Gastrocnemius medialis (tissue), 4 donors: ENCODE results near the gene ZXDC.

Source experiments
- POLR2A ChIP-seq, 2 donors: fragments of 450-650 bp; IDR thresholded peaks; one replicate each; pipeline ENCODE4 v1.6.1; 2017; ENCODE audit warnings: antibody characterized with exemption in 2 of 2, mild to moderate bottlenecking in 2 of 2, moderate library complexity in 2 of 2
- TF ChIP-seq, protein P1 (sequence below), 5 experiments: fragments of 450-650 bp in 3 of 5; fragments of 200-600 bp in 2 of 5; sonication (generic) in 2 of 5; IDR thresholded peaks in 4 of 5; conservative IDR thresholded peaks in 1 of 5; 1 replicate in 4 of 5; 2 replicates in 1 of 5; pipeline ENCODE4 v1.5.1; 2016 to 2019; ENCODE audit warnings: antibody characterized with exemption in 5 of 5, mild to moderate bottlenecking in 3 of 5, moderate library complexity in 3 of 5

DNA sequence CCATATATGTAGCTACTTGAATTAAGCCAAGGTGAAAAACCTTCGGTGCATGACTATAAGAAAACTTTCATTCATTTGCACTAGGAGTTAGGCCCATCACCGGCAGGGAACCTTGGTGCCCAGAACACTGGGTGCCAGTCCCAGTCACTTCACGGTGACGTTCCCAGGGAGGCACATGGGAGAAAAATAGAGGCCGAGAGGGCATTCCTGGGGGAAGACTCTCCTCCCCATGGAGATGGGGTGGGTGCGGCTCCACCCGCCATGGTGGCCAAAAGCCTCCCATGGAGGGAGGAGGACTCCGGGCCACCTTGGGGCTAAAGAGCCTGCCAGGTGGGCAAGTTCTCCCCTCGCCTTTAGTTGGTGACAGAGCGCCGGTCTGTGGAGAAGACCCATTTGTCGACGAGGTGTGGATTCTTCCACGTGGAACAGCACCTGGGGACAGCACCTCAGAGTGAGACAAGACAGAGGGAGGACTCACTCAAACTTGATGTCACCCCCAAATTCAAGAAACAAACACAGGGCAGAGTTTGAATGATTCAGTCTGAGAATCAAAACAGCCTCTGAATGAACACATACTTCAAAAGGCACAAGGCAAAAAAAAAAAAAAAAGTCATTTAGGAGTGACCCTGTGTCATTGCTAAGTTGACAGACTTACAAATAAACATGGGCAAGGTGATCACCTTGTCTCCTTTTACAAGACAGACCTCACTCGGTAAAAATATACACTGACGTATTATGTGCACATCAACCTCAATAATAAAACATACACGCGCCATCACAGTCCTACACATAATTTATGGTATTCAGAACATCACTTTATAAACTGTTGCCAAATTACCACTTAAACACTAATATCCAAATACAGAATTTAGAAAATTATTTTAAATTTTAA, 38.6 kb downstream of the ZXDC start:
- TF ChIP-seq, protein P1, sequence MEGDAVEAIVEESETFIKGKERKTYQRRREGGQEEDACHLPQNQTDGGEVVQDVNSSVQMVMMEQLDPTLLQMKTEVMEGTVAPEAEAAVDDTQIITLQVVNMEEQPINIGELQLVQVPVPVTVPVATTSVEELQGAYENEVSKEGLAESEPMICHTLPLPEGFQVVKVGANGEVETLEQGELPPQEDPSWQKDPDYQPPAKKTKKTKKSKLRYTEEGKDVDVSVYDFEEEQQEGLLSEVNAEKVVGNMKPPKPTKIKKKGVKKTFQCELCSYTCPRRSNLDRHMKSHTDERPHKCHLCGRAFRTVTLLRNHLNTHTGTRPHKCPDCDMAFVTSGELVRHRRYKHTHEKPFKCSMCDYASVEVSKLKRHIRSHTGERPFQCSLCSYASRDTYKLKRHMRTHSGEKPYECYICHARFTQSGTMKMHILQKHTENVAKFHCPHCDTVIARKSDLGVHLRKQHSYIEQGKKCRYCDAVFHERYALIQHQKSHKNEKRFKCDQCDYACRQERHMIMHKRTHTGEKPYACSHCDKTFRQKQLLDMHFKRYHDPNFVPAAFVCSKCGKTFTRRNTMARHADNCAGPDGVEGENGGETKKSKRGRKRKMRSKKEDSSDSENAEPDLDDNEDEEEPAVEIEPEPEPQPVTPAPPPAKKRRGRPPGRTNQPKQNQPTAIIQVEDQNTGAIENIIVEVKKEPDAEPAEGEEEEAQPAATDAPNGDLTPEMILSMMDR (IDR thresholded peaks at IDR 0.05 in 4 of 5, conservative IDR thresholded peaks at IDR 0.05 in 1 of 5): no peak
- TF ChIP-seq POLR2A (IDR thresholded peaks at IDR 0.05): no peak
